IgD-negative memory B cell (primary cell): ENCODE data around the gene BASP1. TPM values are rescaled to one million over a fixed set of nuclear protein-coding genes. Genes with fewer than 3 reads are reported as not detected.
"Not testable (repeated sequence)": the region's sequence is repeated elsewhere in the genome, so short reads cannot be mapped to it uniquely, and the experiment has no call there.

ENCODE experiments used
- H3K27ac Mint-ChIP-seq, 3 donors: one replicate each; pipeline ENCODE4 v1.8.0; 2020 to 2022; ENCODE audit warnings: mild to moderate bottlenecking in 3 of 3, mixed read lengths in 3 of 3, moderate library complexity in 1 of 3
- H3K27me3 Mint-ChIP-seq: one replicate; pipeline ENCODE4 v1.8.0; 2021; ENCODE audit warnings: mixed read lengths
- H3K36me3 Mint-ChIP-seq: one replicate; pipeline ENCODE4 v1.8.0; 2020; ENCODE audit warnings: mild to moderate bottlenecking, mixed read lengths
- H3K4me1 Mint-ChIP-seq, 3 donors: one replicate each; pipeline ENCODE4 v1.8.0; 2020 to 2022; ENCODE audit warnings: mixed read lengths in 3 of 3, mild to moderate bottlenecking in 1 of 3
- H3K4me3 Mint-ChIP-seq, 4 donors: one replicate each; pipeline ENCODE4 v1.8.0; 2020 to 2022; ENCODE audit warnings: mild to moderate bottlenecking in 4 of 4, mixed read lengths in 4 of 4, moderate library complexity in 3 of 4
- H3K9me3 Mint-ChIP-seq, 3 donors: one replicate each; pipeline ENCODE4 v1.8.0; 2020 to 2021; ENCODE audit warnings: mixed read lengths in 3 of 3, mild to moderate bottlenecking in 1 of 3
- polyA plus RNA-seq: library from polyadenylated mRNA; unstranded; fragments of 300-500 nt; fragmentation: Illumina TruSeq; gene quantifications from one replicate; pipeline ENCODE4 v1.2.3, GENCODE V29; 2021

Gene BASP1
- polyA plus RNA-seq, 1 donor from 2014 or later, result 149 TPM

DNA sequence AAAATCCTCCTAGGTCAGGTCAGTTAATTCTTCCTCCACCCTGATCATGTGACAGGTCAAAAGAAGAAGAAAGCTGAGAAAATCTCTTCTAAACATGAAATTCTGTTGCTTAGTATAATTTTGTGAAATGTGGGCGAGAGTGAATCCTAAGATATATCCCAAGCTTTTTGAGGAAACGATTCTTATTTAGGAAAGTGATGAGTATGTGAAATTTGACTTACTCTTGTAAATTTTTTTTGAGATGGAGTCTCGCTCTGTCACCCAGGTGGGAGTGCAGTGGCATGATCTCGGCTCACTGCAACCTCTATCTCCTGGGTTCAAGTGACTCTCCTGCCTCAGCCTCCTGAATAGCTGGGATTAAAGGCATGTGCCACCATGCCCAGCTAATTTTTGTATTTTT is 93.1 kb downstream of the BASP1 start:
- H3K36me3 Mint-ChIP-seq, H3K27me3 Mint-ChIP-seq, H3K27ac Mint-ChIP-seq, H3K4me3 Mint-ChIP-seq, H3K9me3 Mint-ChIP-seq: not testable (repeated sequence)
- peaks cover 8 to 11% (median 9%) of the 10 kb centered on the region in 3 donors for H3K4me1 Mint-ChIP-seq

GRCh38 chr5:17311811-17312210 is 94.4 kb downstream of the BASP1 start:
- not testable (repeated sequence) for H3K36me3 Mint-ChIP-seq, H3K27ac Mint-ChIP-seq, H3K27me3 Mint-ChIP-seq, H3K9me3 Mint-ChIP-seq, H3K4me3 Mint-ChIP-seq
- peaks cover 16 to 21% (median 17%) of the 10 kb centered on the region in 3 donors for H3K4me1 Mint-ChIP-seq

- H3K36me3 Mint-ChIP-seq, result peaks cover 2% of the 10 kb centered on the region
Observed at GRCh38 chr5:17312358-17312757, 94.9 kb downstream of the BASP1 start.

DNA sequence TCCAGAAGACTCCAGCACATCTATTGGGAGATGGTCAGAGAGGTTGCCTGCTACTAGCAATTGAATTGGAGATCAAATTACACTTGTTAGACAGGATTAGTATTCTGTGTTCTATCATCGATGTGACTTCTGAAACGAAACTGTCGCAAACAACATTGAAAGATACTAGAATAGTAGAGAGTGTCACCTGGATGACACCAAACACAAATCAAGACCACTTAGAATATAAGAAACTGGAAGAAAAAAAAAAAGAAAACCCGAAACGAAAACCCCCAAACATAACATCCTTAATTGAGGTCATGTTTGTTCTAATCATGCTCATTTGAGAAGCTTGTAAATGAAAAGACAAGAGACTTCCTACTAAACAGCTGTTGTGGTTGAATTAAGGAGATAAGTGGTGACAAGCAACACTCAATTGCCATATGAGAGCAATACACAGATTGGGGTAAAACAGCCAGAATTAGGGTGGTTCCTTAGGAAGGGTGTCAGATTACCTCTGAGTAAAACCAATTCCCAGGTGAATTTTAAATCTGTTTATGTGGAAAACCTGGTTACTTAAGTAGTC is 97.6 kb downstream of the BASP1 start:
- peaks cover 38 to 45% (median 39%) of the 10 kb centered on the region in 3 donors for H3K4me1 Mint-ChIP-seq
- peaks cover 1 to 4% (median 3%) of the 10 kb centered on the region in 3 donors for H3K9me3 Mint-ChIP-seq
- peaks cover 3% of the 10 kb centered on the region for H3K27me3 Mint-ChIP-seq
- H3K27ac Mint-ChIP-seq, result peak overlapping the region in 2 of 3 donors; percentile 1 to 71
- H3K4me3 Mint-ChIP-seq, result peak overlapping the region in 3 of 4 donors; percentile 2 to 19 (median 9)
- H3K36me3 Mint-ChIP-seq, result no peaks in the 10 kb centered on the region

More at GRCh38 chr5:17312358-17312757, 94.9 kb downstream of the BASP1 start:
- Mint-ChIP-seq H3K4me3 (no peak overlapping the region), H3K27me3 (peaks cover 3% of the 10 kb centered on the region), H3K27ac (peak overlapping the region in 1 of 3 donors; percentile 63), H3K4me1 (peaks cover 22 to 26% (median 22%) of the 10 kb centered on the region in 3 donors), H3K9me3 (no peaks in the 10 kb centered on the region)

- Mint-ChIP-seq H3K9me3 (peaks cover 1 to 4% (median 3%) of the 10 kb centered on the region in 3 donors), H3K4me3 (peak overlapping the region in 2 of 4 donors; percentile 18), H3K36me3 (no peaks in the 10 kb centered on the region), H3K27me3 (peaks cover 3% of the 10 kb centered on the region), H3K27ac (peak overlapping the region in 1 of 3 donors; percentile 56), H3K4me1 (peaks cover 43 to 48% (median 45%) of the 10 kb centered on the region in 3 donors)
Observed at GRCh38 chr5:17315710-17316221, 98.3 kb downstream of the BASP1 start.

DNA sequence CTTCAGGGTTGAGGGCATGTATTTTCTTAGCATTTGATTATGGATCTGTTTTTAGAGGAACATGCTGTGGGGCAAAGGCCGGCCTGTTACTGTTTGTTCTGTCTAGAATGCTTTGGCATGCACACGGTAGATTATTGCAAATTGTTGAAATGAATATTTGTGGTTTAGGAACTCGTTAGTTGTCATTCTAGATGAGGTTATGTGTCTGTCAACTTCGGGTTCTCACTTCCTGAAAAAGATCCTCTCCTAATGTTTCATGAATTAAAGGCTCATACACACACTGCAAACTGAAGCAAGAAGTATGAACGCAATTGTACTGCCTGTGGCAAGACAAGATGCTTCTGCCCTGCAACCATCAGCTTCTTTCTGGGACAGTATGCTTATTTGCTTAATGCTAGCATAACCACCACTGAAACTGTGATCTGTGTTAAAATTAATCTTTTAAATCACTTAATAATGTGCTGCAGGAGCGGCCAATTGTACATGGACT is 99.6 kb downstream of the BASP1 start:
- Mint-ChIP-seq H3K9me3 (peaks cover 1 to 4% (median 3%) of the 10 kb centered on the region in 3 donors), H3K4me1 (peaks cover 43 to 48% (median 45%) of the 10 kb centered on the region in 3 donors), H3K4me3 (peak overlapping the region; percentile 35 to 93 (median 75)), H3K36me3 (no peaks in the 10 kb centered on the region), H3K27me3 (peaks cover 3% of the 10 kb centered on the region), H3K27ac (peak overlapping the region; percentile 17 to 89 (median 51))

DNA sequence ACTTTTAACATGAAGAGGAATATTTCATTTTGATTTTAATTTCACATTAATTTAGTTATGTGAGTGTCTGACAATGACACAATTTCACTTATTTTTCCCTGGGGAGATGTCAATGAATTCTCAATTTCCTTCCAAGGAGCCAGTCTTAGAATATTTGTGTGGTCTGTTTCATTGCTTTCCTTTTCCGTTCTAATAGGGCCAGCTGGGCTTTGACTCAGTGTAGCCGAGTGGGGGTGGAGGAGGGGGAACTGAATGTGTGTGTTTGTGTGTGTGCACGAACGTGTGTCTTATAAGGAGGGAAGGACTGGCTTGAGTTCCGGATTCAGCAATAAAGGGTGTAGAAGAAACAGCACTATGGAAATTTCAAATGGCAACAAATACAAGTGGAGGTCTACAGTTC is 100.0 kb downstream of the BASP1 start:
- H3K9me3 Mint-ChIP-seq, result peaks cover 1 to 4% (median 3%) of the 10 kb centered on the region in 3 donors
- peak overlapping the region; percentile 17 to 79 (median 51) for H3K27ac Mint-ChIP-seq
- peak overlapping the region; percentile 35 to 93 (median 80) for H3K4me3 Mint-ChIP-seq
- peaks cover 3% of the 10 kb centered on the region for H3K27me3 Mint-ChIP-seq
- peaks cover 43 to 48% (median 45%) of the 10 kb centered on the region in 3 donors for H3K4me1 Mint-ChIP-seq
- no peaks in the 10 kb centered on the region for H3K36me3 Mint-ChIP-seq

DNA sequence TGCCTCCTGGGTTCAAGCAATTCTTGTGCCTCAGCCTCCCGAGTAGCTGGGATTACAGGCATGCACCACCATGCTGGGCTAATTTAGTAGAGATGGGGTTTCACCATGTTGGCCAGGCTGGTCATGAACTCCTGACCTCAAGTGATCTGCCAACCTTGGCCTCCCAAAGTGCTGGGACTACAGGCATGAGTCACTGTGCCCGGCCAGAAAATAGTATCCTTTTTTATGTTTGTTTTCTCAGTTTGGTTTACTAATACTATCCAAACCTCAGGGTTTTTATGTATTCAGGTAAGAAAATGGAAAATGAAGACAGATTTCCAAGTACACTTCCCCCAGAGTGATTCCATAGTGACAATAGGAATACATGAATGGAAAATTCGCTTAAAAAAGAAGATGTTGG is 101.7 kb downstream of the BASP1 start:
- Mint-ChIP-seq H3K4me1 (peaks cover 45 to 48% (median 45%) of the 10 kb centered on the region in 3 donors), H3K27ac (peak overlapping the region in 1 of 3 donors; percentile 17), H3K4me3 (peak overlapping the region in 2 of 4 donors; percentile 28 to 69)
- not testable (repeated sequence) for H3K36me3 Mint-ChIP-seq, H3K27me3 Mint-ChIP-seq, H3K9me3 Mint-ChIP-seq

DNA sequence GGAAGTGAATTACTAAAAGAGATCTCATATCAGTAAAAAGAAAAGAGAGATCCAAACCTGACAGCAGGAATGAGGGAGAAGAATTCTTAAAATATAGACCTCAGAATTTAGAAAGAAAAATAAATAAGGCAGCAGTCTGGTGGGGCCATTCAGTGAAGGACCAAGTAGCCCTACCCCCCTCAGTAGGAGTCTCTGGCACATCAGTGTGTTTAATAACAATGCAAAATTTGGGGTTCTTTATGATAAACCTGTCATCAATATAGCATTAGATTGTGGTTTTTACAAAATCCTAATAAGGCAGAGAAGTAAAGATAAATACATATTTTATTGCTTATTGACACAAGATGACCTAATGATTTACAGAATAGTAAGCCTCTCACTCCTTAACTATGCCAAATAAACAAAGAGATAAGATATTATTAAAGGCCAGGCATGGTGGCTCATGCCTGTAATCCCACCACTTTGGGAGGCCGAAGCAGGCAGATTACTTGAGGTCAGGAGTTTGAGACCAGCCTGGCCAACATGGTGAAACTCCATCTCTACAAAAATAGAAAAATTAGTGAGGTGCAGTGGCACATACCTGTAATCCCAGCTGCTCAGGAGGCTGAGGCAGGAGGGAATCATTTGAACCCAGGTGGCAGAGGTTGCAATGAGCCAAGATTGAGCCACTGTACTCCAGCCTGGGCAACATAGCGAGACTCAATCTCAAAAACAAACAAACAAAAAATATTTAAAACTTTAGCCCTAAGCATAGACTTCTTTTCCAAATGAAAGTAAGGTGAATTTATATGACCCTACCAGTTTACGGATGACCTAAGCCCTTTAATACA is 108.6 kb downstream of the BASP1 start:
- Mint-ChIP-seq H3K27ac (peak overlapping the region in 1 of 3 donors; percentile 7), H3K9me3 (peaks cover 0 to 7% (median 3%) of the 10 kb centered on the region in 3 donors), H3K4me3 (no peak overlapping the region), H3K36me3 (peaks cover 2% of the 10 kb centered on the region), H3K4me1 (peaks cover 0 to 6% (median 4%) of the 10 kb centered on the region in 3 donors), H3K27me3 (no peaks in the 10 kb centered on the region)
